NCI-H2196 (cell line): Measurements from ENCODE around the gene SPACA7.
"Not testable (repeated sequence)": the region's sequence is repeated elsewhere in the genome, so short reads cannot be mapped to it uniquely, and the experiment has no call there.

ENCODE experiments used
- DNase-seq: peaks from one replicate; lab custom pipeline; 2025; ENCODE audit not compliant: unreplicated experiment; lab: John Stamatoyannopoulos, UW

SPACA7 gene

GRCh38 chr13:112349681-112350080, 26.5 kb upstream of the SPACA7 start:
- DNase-seq, result no peak

GRCh38 chr13:112350300-112350699, 25.9 kb upstream of the SPACA7 start:
- DNase-seq, result no peak

- DNase-seq, result no peak
These were observed 24.3 kb upstream of the SPACA7 start for GRCh38 chr13:112351825-112352224.

- DNase-seq, result no peak
These were observed 22.3 kb upstream of the SPACA7 start for GRCh38 chr13:112353856-112354255.

GRCh38 chr13:112354330-112355273, 21.6 kb upstream of the SPACA7 start:
- no peak for DNase-seq

- no peak for DNase-seq
These were observed 20.8 kb upstream of the SPACA7 start for GRCh38 chr13:112355274-112355838.

- no peak for DNase-seq
These were observed 20.0 kb upstream of the SPACA7 start for GRCh38 chr13:112356190-112356589.

GRCh38 chr13:112358156-112358555, 18.0 kb upstream of the SPACA7 start:
- no peak for DNase-seq

GRCh38 chr13:112362021-112362420, 14.1 kb upstream of the SPACA7 start:
- no peak for DNase-seq

GRCh38 chr13:112363867-112364528, 12.2 kb upstream of the SPACA7 start:
- no peak for DNase-seq

- DNase-seq, result no peak
These were observed 9.1 kb upstream of the SPACA7 start for GRCh38 chr13:112366907-112367646.

GRCh38 chr13:112368883-112369282, 7.3 kb upstream of the SPACA7 start:
- DNase-seq, result no peak

GRCh38 chr13:112370311-112370710, 5.8 kb upstream of the SPACA7 start:
- no peak for DNase-seq

- DNase-seq, result no peak
These were observed 1.9 kb upstream of the SPACA7 start for GRCh38 chr13:112374271-112374670.

- DNase-seq, result no peak
These were observed 15.6 kb downstream of the SPACA7 start for GRCh38 chr13:112391746-112392145.

- no peak for DNase-seq
These were observed 16.6 kb downstream of the SPACA7 start for GRCh38 chr13:112392719-112393118.

GRCh38 chr13:112395022-112395421, 18.9 kb downstream of the SPACA7 start:
- not testable (repeated sequence) for DNase-seq

- DNase-seq, result not testable (repeated sequence)
These were observed 19.8 kb downstream of the SPACA7 start for GRCh38 chr13:112395941-112396340.

GRCh38 chr13:112397108-112397507, 21.0 kb downstream of the SPACA7 start:
- no peak for DNase-seq

- not testable (repeated sequence) for DNase-seq
These were observed 22.2 kb downstream of the SPACA7 start for GRCh38 chr13:112398347-112398746.

GRCh38 chr13:112409828-112410227, 33.7 kb downstream of the SPACA7 start:
- not testable (repeated sequence) for DNase-seq
